AG04450 (cell line): ENCODE measurements around the gene LMX1A. TPM values are rescaled to one million over a fixed set of nuclear protein-coding genes. Genes with fewer than 3 reads are reported as not detected.

Experiments used
- CTCF ChIA-PET: fragments of 300-600, 350-600 bp; formaldehyde crosslinking; extraction: SDS; loops from one replicate; lab custom pipeline; 2022; ENCODE audit warnings: antibody characterized with exemption, inconsistent platforms; lab: Charles Lee
- POLR2A ChIA-PET: fragments of 350-600 bp; formaldehyde crosslinking; extraction: SDS; loops from one replicate; lab custom pipeline; 2021; ENCODE audit warnings: antibody characterized with exemption, inconsistent platforms; lab: Yijun Ruan, JAX
- DNase-seq: peaks from one replicate; pipeline ENCODE4 v3.0.0-alpha.2; 2011; ENCODE audit warnings: low read depth, low spot score
- H3K27ac ChIP-seq: one replicate; pipeline ENCODE4 v1.5.1; 2012; ENCODE audit warnings: low read depth, low read length, control low read depth
- H3K27me3 ChIP-seq: one replicate; pipeline ENCODE4 v1.6.0; 2012; ENCODE audit warnings: low read length; ENCODE audit not compliant: control insufficient read depth, insufficient read depth
- H3K4me3 ChIP-seq: 2 replicates; pipeline ENCODE4 v1.5.1; 2011; ENCODE audit warnings: mild to moderate bottlenecking, low read depth, low read length, control low read depth
- H3K9me3 ChIP-seq: 2 replicates; pipeline ENCODE4 v1.5.1; 2012; ENCODE audit warnings: low read length; ENCODE audit not compliant: control insufficient read depth, insufficient read depth
- CTCF ChIP-seq: IDR thresholded peaks from 2 replicates; pipeline ENCODE4 v1.5.1; 2011; ENCODE audit warnings: low read depth, low read length, control low read depth, inconsistent platforms
- polyA plus RNA-seq: library from polyadenylated mRNA; depleted of rRNA; stranded (reverse); fragments of >200 nt; gene quantifications from 2 replicates; pipeline ENCODE4 v1.2.3, GENCODE V29; 2011

The LMX1A gene
- polyA plus RNA-seq, 1 experiment: not detected

- POLR2A ChIA-PET: no interaction called here
- Histone ChIP-seq H3K27me3 (no peaks in the 10 kb centered on the region), H3K4me3 (no peak overlapping the region), H3K9me3 (0 out of 2 replicates have a peak, but pooled peaks cover 3% of the 10 kb centered on the region), H3K27ac (no peak overlapping the region)
- DNase-seq: no peak
- CTCF ChIA-PET: no interaction called here
- no peak for TF ChIP-seq CTCF
These were observed 169.2 kb downstream of the LMX1A start for GRCh38 chr1:165187031-165188009.

- H3K27ac ChIP-seq: no peak overlapping the region
- H3K9me3 ChIP-seq: 0 out of 2 replicates have a peak, but pooled peaks cover 3% of the 10 kb centered on the region
- ChIA-PET POLR2A (no interaction called here), CTCF (no interaction called here)
- TF ChIP-seq CTCF: no peak
- H3K4me3 ChIP-seq: no peak overlapping the region
- no peak for DNase-seq
- no peaks in the 10 kb centered on the region for H3K27me3 ChIP-seq
These were observed 171.2 kb downstream of the LMX1A start for GRCh38 chr1:165185161-165185889.

GRCh38 chr1:165182975-165183374 is 173.5 kb downstream of the LMX1A start:
- POLR2A ChIA-PET: no interaction called here
- no peak for TF ChIP-seq CTCF
- CTCF ChIA-PET: no interaction called here

GRCh38 chr1:165179306-165179705 is 177.2 kb downstream of the LMX1A start:
- H3K4me3 ChIP-seq: no peak overlapping the region
- CTCF ChIA-PET: no interaction called here
- 0 out of 2 replicates have a peak, but pooled peaks cover 3% of the 10 kb centered on the region for H3K9me3 ChIP-seq
- TF ChIP-seq CTCF: no peak
- no peak overlapping the region for H3K27ac ChIP-seq
- no peaks in the 10 kb centered on the region for H3K27me3 ChIP-seq
- no peak for DNase-seq
- POLR2A ChIA-PET: no interaction called here

More at GRCh38 chr1:165182975-165183374, 173.5 kb downstream of the LMX1A start:
- H3K27me3 ChIP-seq: no peaks in the 10 kb centered on the region
- no peak for DNase-seq
- H3K9me3 ChIP-seq: 0 out of 2 replicates have a peak, but pooled peaks cover 3% of the 10 kb centered on the region
- no peak overlapping the region for H3K4me3 ChIP-seq
- H3K27ac ChIP-seq: no peak overlapping the region
